Keratinocyte (primary cell): ENCODE results near the gene RGL3. TPM values are rescaled to one million over a fixed set of nuclear protein-coding genes. Genes with fewer than 3 reads are reported as not detected.

Source experiments
- DNase-seq: peaks from one replicate; pipeline ENCODE4 v3.0.0-alpha.2; 2011; ENCODE audit warnings: low read depth, missing footprints, low spot score
- FAIRE-seq: peaks from 2 replicates; lab custom pipeline; 2011; peaks lifted over from hg19 to GRCh38; lab: Jason Lieb, UNC
- H2AFZ ChIP-seq: 2 replicates; pipeline ENCODE4 v1.6.0; 2012; ENCODE audit warnings: low read length, control low read depth, inconsistent platforms; ENCODE audit not compliant: control insufficient read depth
- H3K27ac ChIP-seq: 2 replicates; pipeline ENCODE4 v1.5.1; 2011; ENCODE audit warnings: low read length; ENCODE audit not compliant: control insufficient read depth, insufficient read depth
- H3K27me3 ChIP-seq: 3 replicates; pipeline ENCODE4 v1.6.0; 2011; ENCODE audit warnings: low read length; ENCODE audit not compliant: control insufficient read depth, insufficient read depth; ENCODE audit errors: extremely low read depth
- H3K36me3 ChIP-seq, 2 experiments: 2 replicates in 1 of 2; 3 replicates in 1 of 2; pipeline ENCODE4 v1.5.1; 2011; ENCODE audit warnings: low read length in 2 of 2, mild to moderate bottlenecking in 1 of 2; ENCODE audit not compliant: control insufficient read depth in 2 of 2, insufficient read depth in 2 of 2; ENCODE audit errors: extremely low read depth in 1 of 2
- H3K4me1 ChIP-seq: 3 replicates; pipeline ENCODE4 v1.5.1; 2011; ENCODE audit warnings: low read length; ENCODE audit not compliant: control insufficient read depth, insufficient read depth; ENCODE audit errors: extremely low read depth
- H3K4me2 ChIP-seq: 3 replicates; pipeline ENCODE4 v1.6.0; 2011; ENCODE audit warnings: low read depth, low read length; ENCODE audit not compliant: control insufficient read depth, insufficient read depth; ENCODE audit errors: extremely low read depth
- H3K4me3 ChIP-seq, 3 experiments: fragments of 200-600 bp in 1 of 3; sonication (generic) in 1 of 3; 2 replicates in 2 of 3; 3 replicates in 1 of 3; pipeline ENCODE4 v1.5.1; 2011 to 2016; ENCODE audit warnings: low read length in 3 of 3, mild to moderate bottlenecking in 3 of 3, control low read depth in 2 of 3, inconsistent platforms in 1 of 3, low read depth in 1 of 3, mixed read lengths in 1 of 3, mixed run types in 1 of 3, moderate library complexity in 1 of 3; ENCODE audit not compliant: control insufficient read depth in 2 of 3, insufficient read depth in 2 of 3; ENCODE audit errors: extremely low read depth in 1 of 3
- H3K79me2 ChIP-seq: 2 replicates; pipeline ENCODE4 v1.6.0; 2012; ENCODE audit warnings: low read length; ENCODE audit not compliant: control insufficient read depth, insufficient read depth
- H3K9ac ChIP-seq: 3 replicates; pipeline ENCODE4 v1.6.0; 2011; ENCODE audit warnings: low read length; ENCODE audit not compliant: control insufficient read depth, insufficient read depth; ENCODE audit errors: extremely low read depth
- H3K9me1 ChIP-seq: 3 replicates; pipeline ENCODE4 v1.6.0; 2011; ENCODE audit warnings: low read length; ENCODE audit not compliant: control insufficient read depth, insufficient read depth; ENCODE audit errors: extremely low read depth
- H3K9me3 ChIP-seq: 2 replicates; pipeline ENCODE4 v1.5.1; 2012; ENCODE audit warnings: low read depth, low read length; ENCODE audit not compliant: control insufficient read depth
- H4K20me1 ChIP-seq: 3 replicates; pipeline ENCODE4 v1.6.0; 2011; ENCODE audit warnings: low read length; ENCODE audit not compliant: control insufficient read depth, insufficient read depth; ENCODE audit errors: extremely low read depth
- EZH2 ChIP-seq: IDR thresholded peaks from one replicate; pipeline ENCODE4 v1.6.1; 2012; ENCODE audit warnings: inconsistent platforms, mild to moderate bottlenecking, low read length, moderate library complexity
- dilution Hi-C: fragments of 300-500 bp; cut with MboI; formaldehyde crosslinking; loops from one replicate; pipeline ENCODE4 v1.7.0; 2020; ENCODE audit warnings: low sequenced_read_pairs; ENCODE audit not compliant: extremely low pct_ligation_motif_present
- polyA plus RNA-seq, 5 experiments: library from polyadenylated mRNA; depleted of rRNA in 3 of 5; stranded (reverse) in 3 of 5; stranded (forward) in 1 of 5; unstranded in 1 of 5; fragments of >200 nt; gene quantifications; 1 replicate in 1 of 5; 2 replicates in 3 of 5; 3 replicates in 1 of 5; pipeline versions ENCODE4 v1.2.1 to v1.2.3, GENCODE V29; 2011 to 2012; ENCODE audit warnings: missing spikeins in 2 of 5, low read depth in 1 of 5, low replicate concordance in 1 of 5
- TF ChIP-seq, protein P1 (sequence below), 3 experiments: IDR thresholded peaks in 1 of 3; conservative IDR thresholded peaks in 1 of 3; optimal IDR thresholded peaks in 1 of 3; 2 replicates in 2 of 3; 3 replicates in 1 of 3; pipeline versions ENCODE3 to v1.5.1; 2011; ENCODE audit warnings: low read length in 3 of 3, mild to moderate bottlenecking in 3 of 3, moderate library complexity in 2 of 3, control low read depth in 1 of 3, inconsistent platforms in 1 of 3; ENCODE audit not compliant: insufficient read depth in 2 of 3; ENCODE audit errors: extremely low read depth in 1 of 3

The RGL3 gene
- polyA plus RNA-seq, 1 donor (not counting 4 experiments of a cell fraction or from before 2014, with no cell fraction given) = not detected

DNA sequence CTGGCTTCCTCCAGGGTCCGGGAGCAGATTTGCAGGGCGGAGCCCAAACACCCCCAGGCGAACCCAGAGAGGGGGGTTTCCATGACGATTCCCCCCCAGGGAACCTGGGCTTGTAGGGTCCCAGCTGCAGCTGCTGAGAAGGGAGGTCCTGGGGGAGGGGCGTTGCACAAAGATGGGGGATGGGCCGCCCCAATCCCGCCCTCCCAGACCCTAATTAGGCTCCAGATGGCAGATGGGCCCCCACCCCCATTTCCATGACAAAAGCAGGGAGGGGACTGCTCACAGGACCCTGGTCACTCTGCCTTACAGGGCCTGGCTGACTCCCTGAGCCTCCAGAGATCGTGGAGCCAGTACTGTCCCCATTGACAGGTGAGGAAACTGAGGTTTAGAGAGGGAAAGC is 46.5 kb upstream of the RGL3 start:
- no peak overlapping the region for H2AFZ ChIP-seq
- H3K36me3 ChIP-seq = no peaks in the 10 kb centered on the region
- no peak overlapping the region for H3K27ac ChIP-seq
- dilution Hi-C loops = no loop called here
- H3K4me1 ChIP-seq = no peaks in the 10 kb centered on the region
- H3K79me2 ChIP-seq = no peaks in the 10 kb centered on the region
- H3K9me1 ChIP-seq = no peaks in the 10 kb centered on the region
- TF ChIP-seq EZH2 = no peak
- TF ChIP-seq, protein P1, sequence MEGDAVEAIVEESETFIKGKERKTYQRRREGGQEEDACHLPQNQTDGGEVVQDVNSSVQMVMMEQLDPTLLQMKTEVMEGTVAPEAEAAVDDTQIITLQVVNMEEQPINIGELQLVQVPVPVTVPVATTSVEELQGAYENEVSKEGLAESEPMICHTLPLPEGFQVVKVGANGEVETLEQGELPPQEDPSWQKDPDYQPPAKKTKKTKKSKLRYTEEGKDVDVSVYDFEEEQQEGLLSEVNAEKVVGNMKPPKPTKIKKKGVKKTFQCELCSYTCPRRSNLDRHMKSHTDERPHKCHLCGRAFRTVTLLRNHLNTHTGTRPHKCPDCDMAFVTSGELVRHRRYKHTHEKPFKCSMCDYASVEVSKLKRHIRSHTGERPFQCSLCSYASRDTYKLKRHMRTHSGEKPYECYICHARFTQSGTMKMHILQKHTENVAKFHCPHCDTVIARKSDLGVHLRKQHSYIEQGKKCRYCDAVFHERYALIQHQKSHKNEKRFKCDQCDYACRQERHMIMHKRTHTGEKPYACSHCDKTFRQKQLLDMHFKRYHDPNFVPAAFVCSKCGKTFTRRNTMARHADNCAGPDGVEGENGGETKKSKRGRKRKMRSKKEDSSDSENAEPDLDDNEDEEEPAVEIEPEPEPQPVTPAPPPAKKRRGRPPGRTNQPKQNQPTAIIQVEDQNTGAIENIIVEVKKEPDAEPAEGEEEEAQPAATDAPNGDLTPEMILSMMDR (optimal IDR thresholded peaks at IDR 0.05 in 1 of 3, IDR thresholded peaks at IDR 0.05 in 1 of 3, conservative IDR thresholded peaks at IDR 0.05 in 1 of 3; ENCODE audit: extremely low read depth in 1 of 3, insufficient read depth in 2 of 3, low read length in 3 of 3) = no peak
- H3K9me3 ChIP-seq = no peaks in the 10 kb centered on the region
- DNase-seq = no peak
- H3K27me3 ChIP-seq = no peaks in the 10 kb centered on the region
- H3K4me3 ChIP-seq = no peak overlapping the region
- no peaks in the 10 kb centered on the region for H4K20me1 ChIP-seq
- H3K9ac ChIP-seq = no peak overlapping the region
- FAIRE-seq = no peak
- no peak overlapping the region for H3K4me2 ChIP-seq

DNA sequence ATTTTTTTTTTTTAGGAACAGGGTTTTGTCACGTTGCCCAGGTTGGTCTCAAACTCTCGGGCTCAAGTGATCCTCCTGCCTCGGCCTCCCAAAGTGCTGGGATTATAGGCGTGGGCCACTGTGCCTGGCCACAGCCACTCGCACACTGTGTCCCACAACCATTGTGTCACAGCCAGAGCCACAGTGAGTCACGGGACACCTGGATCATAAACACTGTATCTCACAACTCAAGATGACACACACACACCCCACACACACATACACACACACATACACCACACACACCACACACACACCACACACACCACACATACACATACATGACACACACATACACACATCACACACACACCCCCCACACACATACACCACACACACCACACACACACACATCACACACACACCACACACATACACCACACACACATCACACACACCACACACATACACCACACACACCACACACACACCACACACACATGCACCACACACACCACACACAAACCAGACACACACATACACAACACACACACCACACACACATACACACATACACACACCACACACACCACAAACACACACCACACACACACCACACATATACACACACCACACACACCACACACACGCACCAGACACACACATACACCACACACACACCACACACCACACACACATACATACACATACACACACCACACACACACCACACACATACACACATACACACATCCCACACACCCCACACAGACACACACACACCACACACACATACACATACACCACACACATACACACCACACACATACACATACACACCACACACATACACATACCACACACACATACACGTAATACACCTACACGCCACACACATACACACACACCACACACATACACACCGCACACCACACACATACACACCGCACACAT is 45.5 kb upstream of the RGL3 start:
- H3K79me2 ChIP-seq = no peaks in the 10 kb centered on the region
- H3K27ac ChIP-seq = no peak overlapping the region
- peak; percentile 49 for FAIRE-seq
- H4K20me1 ChIP-seq = no peaks in the 10 kb centered on the region
- H3K9ac ChIP-seq = no peak overlapping the region
- no peaks in the 10 kb centered on the region for H3K36me3 ChIP-seq
- no peaks in the 10 kb centered on the region for H3K9me1 ChIP-seq
- DNase-seq = no peak
- no peak overlapping the region for H3K4me2 ChIP-seq
- no peak overlapping the region for H2AFZ ChIP-seq
- TF ChIP-seq EZH2 = no peak
- TF ChIP-seq, protein P1 (optimal IDR thresholded peaks at IDR 0.05 in 1 of 3, IDR thresholded peaks at IDR 0.05 in 1 of 3, conservative IDR thresholded peaks at IDR 0.05 in 1 of 3; ENCODE audit: extremely low read depth in 1 of 3, insufficient read depth in 2 of 3, low read length in 3 of 3) = no peak
- H3K27me3 ChIP-seq = no peaks in the 10 kb centered on the region
- dilution Hi-C loops = no loop called here
- H3K4me3 ChIP-seq = no peak overlapping the region
- H3K9me3 ChIP-seq = no peaks in the 10 kb centered on the region
- no peaks in the 10 kb centered on the region for H3K4me1 ChIP-seq
